ENCODE data around the gene LDB2.

- TF ChIP-seq CTCF (IDR thresholded peaks at IDR 0.05): no peak
- no peak for TF ChIP-seq ZFX (IDR thresholded peaks at IDR 0.05; ENCODE audit: borderline replicate concordance)
These were observed 377.1 kb downstream of the LDB2 start for GRCh38 chr4:16521156-16521915.
